NCI-H2081 treated with DMSO at 0.1 percent for 48 hours (cell line): ENCODE data around the gene DPH3.

Experiments used
- DNase-seq: peaks from one replicate; lab custom pipeline; 2025; lab: John Stamatoyannopoulos, UW

DPH3 gene

DNA sequence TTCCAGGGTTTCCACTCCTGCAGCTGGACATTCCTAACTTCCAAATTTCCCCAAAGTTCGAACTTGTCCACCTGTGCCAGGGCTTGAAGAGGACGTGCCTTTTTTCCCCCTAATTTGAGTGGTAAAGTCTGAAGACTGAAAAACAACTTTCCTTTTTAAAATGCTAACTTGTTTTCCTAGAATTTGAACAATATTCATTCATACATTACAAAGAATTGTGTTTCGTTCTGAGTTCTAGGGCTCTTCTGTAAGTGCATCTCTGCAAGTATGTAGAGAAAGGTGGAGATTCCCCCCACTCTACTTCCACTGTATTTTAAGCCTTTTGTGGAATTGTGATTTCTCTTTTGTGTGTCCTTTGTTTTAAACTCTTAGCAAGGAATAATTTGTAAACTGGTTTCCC is 9.4 kb downstream of the DPH3 start:
- no peak for DNase-seq

DNA sequence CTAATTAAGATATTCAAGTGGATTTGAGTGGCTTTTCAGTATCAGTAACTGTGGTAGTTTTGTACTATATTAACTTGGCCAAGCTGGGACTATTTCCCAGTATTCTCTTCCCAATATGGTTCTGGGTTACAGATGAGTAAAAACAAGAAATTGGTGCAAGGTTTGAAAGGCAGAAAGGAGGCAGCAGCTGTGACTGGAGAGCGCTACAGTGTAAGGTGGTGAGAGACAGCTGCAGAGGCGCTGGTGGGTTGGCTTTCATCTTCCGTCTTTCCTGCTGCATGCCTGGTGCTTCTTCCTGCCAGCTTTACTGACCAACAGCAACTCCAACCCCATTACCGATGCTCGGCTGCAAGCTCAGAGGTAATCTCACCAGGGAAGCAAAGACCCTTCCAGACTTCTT is 9.8 kb downstream of the DPH3 start:
- no peak for DNase-seq

- DNase-seq = no peak
Observed at GRCh38 chr3:16253601-16254000, 11.1 kb downstream of the DPH3 start.

DNA sequence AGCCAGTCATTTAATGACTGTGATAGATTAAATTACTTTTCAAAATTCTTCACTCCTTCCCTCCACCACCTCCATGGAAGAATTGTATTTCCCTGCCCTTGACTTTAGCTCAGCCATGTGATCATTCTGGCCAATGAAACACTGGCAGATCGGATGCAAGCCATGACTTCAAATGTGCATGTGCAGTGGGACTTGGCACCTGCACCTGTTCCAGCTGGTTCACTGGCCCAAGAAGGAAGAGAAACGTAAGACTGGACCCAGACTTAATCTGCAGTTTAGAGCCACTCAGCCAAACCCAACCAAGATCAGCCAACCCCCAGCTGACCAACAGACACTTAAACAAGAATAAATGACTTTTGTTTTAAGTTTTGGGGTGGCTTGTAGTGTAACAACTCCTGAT is 11.8 kb downstream of the DPH3 start:
- no peak for DNase-seq

GRCh38 chr3:16252243-16252978 is 12.3 kb downstream of the DPH3 start:
- no peak for DNase-seq

- no peak for DNase-seq
Observed at GRCh38 chr3:16251316-16252085, 13.2 kb downstream of the DPH3 start.

DNA sequence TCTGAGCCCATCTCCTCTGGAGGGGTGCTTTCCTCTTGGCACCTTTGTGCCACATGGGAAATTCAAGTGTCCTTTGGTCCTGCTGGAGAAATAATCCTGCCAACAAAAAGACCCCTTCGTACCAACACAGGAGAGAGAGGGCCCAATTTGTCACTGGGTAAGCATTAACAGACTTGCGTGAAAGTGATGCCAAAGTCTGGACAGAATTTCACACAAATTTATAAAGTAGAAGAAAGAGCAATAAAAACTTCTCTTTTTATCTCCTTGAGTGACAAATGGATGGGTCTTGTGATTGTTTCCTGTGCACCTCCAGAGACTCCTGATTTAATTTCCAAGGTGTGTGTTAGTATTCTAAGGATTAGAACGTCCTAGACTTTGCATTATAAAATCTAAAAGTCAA is 14.9 kb downstream of the DPH3 start:
- no peak for DNase-seq

DNA sequence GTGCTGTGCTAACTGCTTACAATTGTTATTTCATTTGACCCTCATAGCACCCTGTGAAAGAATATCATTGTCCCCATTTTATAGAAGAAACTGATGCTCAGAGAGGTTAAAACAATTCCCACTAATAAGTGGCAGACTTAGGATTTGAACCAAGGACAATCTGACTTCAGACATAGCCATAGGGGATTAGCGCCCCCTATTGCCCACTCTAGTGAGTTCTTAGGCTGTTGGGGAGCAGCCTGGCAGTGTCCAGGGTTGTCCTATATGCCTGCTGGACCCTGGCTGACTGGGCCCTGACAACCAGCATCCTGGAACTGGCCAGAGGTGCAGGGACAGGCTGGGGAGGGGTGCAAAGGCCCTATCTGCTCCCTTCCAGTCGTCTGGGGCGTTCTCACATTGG is 15.4 kb downstream of the DPH3 start:
- no peak for DNase-seq

DNA sequence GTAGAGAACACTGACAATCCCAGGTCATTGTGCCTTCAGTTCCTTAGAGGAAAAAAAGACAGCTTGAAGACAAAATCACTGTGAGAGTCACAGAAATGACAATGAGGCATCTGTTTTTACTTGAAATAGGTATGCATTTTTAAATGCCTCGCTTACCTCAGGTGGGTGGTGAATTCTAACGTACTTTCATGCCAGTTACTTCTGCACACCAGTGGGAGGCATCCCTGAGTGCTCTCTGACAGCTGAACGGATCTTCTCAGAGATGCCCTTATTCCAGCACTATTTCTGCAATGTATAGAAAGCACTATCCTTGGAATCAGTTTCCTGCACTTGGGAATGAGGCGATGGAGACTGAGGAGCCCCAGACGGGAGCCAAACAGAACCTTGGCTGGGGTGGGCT is 16.2 kb downstream of the DPH3 start:
- DNase-seq = no peak

- DNase-seq = peak; percentile 31
Observed at GRCh38 chr3:16247282-16248061, 17.3 kb downstream of the DPH3 start.

- DNase-seq = no peak
Observed at GRCh38 chr3:16245609-16246008, 19.1 kb downstream of the DPH3 start.

DNA sequence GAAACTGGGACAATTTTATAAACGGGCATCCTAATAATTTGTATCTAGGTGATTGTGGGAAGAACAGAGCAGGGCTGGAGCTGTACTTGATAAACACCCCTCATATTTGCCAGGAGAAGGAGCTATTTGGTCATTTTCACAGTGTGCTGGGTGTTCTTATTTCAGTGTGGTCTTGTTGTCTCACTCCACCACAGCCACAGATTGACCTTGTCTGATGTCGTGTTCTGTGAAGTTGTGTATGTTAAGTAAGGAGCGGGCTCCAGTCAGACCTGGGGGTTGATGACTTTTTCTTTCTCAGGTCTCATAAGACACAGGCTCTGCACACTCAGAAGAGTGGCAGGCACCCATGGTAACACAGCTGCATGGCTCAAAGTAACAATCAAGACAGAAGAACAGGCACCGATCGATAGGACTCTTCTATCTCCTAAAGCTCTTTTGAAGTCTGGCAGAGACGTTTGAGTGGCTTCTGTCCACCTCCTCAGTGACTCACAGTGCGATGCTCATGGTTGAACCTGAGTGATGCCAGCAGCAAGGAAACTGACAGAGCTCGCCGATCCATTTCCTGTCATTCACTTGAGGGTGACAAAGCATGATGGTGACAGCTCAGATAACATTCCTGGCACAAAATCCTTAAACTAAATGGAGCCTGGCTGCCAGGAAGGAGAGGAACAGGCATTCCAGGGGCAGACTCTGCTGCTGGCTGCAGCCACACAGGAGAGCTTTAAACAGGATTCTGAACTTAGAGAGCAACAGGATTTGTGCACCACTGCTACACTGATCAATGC is 20.8 kb downstream of the DPH3 start:
- no peak for DNase-seq

DNA sequence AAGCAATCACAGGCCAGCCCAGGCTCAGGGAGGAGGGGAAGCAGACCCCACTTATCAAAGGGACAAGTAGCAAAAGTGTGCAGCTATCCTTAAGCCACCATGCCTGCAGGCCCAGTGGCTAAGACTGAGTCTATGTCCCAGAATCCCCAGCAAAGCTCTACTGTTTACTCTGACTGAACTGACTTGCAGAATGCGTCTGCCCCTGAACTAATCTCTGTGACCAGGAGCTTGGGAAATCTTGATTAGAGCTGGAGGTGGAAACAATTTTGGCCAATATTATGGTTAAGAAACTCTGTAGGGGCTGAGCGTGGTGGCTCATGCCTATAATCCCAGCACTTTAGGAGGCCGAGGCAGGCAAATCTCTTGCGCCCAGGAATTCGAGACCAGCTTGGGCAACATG is 22.6 kb downstream of the DPH3 start:
- DNase-seq = no peak

GRCh38 chr3:16241225-16241624 is 23.5 kb downstream of the DPH3 start:
- no peak for DNase-seq

GRCh38 chr3:16240229-16241023 is 24.3 kb downstream of the DPH3 start:
- no peak for DNase-seq

DNA sequence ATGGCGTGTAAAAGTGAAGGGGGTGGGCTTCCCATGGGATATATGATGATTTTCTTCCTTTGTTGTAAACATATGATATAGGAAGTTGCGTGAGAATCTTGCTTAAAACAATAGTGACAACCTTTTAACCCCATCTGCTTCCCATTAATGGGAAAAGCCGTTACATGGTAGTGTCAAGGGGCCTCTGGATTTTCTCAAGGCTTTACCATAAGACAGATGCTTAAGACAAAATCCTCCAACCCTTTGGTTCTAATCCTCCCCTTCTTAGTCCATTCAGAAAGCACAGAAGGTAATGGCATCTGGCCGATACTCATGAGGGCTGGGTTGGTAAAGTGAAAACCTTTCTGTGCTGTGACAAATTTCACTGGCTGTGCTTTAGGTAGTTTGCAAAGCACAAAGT is 25.0 kb downstream of the DPH3 start:
- no peak for DNase-seq

DNA sequence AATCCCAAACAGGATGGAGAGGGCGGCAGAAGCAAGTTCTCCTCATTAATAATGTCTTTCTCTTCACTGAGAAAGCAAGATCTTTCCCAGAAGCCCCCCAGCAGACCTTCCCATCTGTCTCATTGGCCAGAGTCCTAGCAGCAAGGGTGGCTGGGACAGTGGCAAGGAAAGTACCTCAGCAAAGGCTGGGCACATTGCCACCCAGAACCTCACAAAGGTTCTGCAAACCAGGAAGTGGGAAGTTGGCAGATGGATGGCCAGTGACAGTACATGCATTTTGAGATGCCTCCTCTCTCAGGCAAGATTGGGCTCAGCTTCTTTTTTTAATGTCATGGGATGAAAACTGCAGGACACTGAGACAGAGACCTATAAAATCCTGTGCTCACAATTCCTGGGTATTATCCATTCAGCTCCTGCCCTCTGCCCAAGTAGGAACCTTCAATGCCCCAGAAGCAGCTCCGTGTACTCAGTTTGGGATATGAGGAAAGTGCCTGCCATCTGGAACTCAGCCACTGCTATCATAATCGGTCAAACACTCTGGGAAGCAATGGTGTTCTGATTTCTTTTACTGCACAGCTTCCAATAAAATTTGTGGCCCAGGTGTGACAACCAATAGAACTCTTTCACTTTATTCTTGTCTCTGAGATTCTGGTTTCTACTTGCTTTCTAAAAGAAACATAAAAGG is 25.5 kb downstream of the DPH3 start:
- no peak for DNase-seq

- DNase-seq = no peak
Observed at GRCh38 chr3:16236856-16237393, 27.8 kb downstream of the DPH3 start.

- DNase-seq = no peak
Observed at GRCh38 chr3:16236030-16236639, 28.6 kb downstream of the DPH3 start.

GRCh38 chr3:16234281-16234680 is 30.5 kb downstream of the DPH3 start:
- no peak for DNase-seq
